ENCODE data around the gene ZBTB48.

The ZBTB48 gene

DNA sequence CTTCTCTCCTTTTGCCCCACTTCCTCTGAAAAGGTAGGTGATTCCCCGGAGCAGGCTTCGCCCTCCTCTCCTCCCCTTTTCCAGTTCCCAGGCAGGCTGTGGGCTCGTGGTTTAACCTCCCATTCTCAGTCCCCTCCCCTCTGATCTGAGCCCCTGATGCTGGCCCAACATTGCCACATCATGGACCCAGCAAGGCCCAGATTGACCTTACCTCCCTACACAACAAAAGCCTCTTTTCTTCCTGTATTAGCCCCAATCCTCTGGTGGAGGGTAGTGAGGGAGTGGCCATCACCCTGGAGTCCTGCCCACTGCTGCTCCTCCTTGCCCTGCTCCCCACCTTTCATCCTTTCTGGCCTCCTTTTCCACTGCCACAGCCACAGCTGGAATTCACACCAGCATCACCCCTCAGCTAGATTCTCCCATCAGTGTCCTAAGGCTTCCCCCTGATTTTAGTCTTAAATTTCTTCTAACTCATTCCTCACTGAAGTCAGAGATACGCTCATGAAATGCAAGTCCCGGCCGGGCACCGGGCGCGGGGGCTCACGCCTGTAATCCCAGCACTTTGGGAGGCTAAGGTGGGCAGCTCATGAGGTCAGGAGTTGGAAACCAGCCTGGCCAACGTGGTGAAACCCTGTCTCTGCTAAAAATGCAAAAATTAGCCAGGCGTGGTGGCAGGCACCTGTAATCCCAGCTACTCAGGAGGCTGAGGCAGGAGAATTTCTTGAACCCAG, 7.0 kb upstream of the ZBTB48 start:
- no peak for DNase-seq (ENCODE audit: low read depth)

DNA sequence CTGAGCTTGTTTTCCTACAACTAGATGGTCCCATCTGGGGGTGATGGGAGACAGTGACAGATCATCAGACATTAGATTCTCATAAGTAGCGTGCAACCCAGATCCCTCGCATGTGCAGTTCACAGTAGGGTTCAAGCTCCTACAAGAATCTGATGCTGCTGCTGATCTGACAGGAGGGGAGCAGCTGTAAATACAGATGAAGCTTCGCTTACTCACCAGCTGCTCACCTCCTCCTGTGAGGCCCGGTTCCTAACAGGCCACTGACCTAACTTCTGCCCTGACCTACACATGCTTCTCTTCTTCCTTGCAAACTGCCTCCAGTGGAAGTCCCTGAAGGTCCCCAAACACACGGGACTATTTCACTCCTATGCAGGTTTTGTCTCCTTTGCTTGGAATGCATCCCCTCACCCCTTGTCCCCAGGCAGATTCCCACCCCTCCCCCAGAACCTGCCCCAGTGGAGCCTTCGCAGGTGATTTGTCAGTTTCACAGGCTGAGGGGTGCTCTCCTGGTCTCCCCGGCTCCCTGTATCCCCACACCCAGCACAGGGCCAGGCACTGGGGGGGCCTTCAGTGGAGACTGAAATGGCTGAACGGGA, 5.7 kb upstream of the ZBTB48 start:
- no peak for DNase-seq (ENCODE audit: low read depth)

DNA sequence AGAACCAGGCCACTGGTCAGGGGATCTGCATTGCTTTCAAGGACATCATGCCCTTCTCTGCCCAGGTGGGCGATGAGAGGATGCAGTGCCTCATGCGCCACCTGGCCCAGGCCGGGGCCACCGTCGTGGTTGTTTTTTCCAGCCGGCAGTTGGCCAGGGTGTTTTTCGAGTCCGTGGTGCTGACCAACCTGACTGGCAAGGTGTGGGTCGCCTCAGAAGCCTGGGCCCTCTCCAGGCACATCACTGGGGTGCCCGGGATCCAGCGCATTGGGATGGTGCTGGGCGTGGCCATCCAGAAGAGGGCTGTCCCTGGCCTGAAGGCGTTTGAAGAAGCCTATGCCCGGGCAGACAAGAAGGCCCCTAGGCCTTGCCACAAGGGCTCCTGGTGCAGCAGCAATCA, 5.0 kb upstream of the ZBTB48 start:
- no peak for DNase-seq (ENCODE audit: low read depth)

DNA sequence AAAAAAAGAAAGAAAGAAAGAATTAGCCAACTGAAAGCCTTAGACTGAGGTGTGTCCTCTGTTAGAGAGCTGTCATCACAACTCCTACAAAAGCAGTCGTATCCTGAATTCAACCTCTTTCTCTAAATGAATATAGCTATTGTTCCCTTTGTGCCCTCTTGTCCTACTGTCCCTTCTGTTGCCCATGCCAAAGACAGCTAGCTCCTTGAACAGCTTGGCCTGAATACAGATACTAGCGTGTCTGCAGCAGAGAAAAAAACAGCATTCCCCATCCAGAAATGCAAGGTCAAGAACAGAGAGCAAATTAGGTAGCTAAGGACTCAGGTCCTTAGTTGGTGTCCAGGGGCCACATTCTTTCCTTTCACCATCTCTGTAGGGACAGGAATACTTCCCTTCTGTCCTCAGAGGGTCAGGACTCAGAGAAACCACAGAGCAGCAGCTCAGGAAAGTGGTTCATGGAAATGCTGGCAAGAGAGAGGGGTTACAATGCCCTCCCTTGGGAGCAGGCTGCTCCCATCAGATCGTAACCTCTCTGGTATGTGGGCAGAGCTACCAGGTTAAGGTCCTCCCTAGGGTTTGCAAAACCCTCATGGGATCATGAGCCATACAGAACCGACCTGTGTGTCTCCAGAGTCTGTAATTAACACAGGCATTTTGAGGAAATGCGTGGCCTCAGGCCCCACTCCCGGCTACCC, 1.8 kb upstream of the ZBTB48 start:
- no peak for DNase-seq (ENCODE audit: low read depth)

DNA sequence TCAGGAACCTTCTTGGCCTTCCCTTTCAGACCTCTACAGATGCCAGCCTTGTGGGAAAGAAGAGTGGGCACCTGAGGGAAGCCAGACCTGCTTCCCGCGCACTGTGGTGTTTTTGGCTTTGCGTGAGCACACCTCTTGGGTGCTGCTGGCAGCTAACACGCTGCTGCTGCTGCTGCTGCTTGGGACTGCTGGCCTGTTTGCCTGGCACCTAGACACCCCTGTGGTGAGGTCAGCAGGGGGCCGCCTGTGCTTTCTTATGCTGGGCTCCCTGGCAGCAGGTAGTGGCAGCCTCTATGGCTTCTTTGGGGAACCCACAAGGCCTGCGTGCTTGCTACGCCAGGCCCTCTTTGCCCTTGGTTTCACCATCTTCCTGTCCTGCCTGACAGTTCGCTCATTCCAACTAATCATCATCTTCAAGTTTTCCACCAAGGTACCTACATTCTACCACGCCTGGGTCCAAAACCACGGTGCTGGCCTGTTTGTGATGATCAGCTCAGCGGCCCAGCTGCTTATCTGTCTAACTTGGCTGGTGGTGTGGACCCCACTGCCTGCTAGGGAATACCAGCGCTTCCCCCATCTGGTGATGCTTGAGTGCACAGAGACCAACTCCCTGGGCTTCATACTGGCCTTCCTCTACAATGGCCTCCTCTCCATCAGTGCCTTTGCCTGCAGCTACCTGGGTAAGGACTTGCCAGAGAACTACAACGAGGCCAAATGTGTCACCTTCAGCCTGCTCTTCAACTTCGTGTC, 995 bp upstream of the ZBTB48 start:
- DNase-seq (ENCODE audit: low read depth) = no peak

DNA sequence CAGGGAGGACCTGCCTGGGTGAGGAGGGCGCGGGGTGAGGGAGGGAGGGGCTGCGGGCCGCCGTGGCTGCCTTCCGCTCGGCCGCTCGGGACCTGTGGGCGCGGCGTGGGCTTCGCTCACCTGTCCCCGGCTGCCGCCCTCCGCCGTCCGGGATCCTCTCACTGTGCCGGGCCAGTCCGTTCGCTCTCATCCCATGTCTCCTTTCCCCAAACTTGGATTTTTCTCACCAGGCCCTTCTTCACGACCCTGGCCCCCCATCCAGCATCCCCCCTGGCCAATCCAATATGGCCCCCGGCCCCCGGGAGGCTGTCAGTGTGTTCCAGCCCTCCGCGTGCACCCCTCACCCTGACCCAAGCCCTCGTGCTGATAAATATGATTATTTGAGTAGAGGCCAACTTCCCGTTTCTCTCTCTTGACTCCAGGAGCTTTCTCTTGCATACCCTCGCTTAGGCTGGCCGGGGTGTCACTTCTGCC, 362 bp downstream of the ZBTB48 start:
- no peak for DNase-seq (ENCODE audit: low read depth)

DNA sequence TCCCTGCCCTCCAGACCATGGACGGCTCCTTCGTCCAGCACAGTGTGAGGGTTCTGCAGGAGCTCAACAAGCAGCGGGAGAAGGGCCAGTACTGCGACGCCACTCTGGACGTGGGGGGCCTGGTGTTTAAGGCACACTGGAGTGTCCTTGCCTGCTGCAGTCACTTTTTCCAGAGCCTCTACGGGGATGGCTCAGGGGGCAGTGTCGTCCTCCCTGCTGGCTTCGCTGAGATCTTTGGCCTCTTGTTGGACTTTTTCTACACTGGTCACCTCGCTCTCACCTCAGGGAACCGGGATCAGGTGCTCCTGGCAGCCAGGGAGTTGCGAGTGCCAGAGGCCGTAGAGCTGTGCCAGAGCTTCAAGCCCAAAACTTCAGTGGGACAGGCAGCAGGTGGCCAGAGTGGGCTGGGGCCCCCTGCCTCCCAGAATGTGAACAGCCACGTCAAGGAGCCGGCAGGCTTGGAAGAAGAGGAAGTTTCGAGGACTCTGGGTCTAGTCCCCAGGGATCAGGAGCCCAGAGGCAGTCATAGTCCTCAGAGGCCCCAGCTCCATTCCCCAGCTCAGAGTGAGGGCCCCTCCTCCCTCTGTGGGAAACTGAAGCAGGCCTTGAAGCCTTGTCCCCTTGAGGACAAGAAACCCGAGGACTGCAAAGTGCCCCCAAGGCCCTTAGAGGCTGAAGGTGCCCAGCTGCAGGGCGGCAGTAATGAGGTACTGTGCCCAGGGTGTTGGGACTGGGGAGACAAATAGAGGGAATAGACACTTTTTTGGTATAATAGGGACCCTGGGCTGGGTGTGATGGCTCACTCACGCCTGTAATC, 1.0 kb downstream of the ZBTB48 start:
- no peak for DNase-seq (ENCODE audit: low read depth)

DNA sequence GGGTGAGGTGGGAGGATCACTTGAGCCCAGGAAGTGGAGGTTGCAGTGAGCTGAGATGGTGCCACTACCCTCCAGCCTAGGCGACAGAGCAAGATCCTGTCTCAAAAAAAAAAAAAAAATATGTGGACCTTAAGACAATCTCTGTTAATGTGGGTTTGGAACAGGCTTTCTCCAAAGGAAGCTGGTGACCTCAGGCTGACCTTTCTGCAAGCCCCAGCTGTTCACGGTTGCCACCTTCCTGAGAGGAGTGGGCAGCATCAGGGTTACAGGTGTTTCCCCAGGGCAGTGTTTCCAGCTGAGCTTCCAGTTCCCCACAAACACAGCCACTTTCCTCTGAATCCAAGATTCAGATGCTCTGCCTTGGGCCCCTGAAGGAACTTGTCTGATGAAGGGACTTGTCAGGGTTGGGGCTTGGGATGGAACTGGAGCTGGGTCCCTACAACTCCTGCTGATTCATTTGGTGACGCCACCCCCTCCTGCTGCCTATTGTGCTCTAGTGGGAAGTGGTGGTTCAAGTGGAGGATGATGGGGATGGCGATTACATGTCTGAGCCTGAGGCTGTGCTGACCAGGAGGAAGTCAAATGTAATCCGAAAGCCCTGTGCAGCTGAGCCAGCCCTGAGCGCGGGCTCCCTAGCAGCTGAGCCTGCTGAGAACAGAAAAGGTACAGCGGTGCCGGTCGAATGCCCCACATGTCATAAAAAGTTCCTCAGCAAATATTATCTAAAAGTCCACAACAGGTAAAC, 1.9 kb downstream of the ZBTB48 start:
- no peak for DNase-seq (ENCODE audit: low read depth)

DNA sequence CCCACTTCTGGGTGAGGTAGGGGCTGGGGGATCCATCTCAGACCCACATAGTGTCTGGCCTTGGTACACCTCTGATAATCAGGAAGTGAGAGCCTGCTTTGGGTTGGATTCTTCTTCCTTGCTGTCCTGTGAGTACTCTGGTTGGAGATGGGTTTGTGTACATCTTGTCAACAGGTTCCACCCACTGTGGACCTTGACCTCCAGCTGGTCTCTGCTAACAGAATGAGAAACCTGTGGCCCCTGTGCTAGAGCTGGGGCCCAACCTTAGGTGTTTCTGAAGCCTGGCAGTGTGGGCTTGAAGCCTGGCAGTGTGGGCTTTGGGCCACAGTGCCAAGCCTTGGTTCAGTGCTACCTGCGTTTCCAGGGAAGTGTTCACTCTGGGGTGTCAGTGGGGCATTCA, 2.6 kb downstream of the ZBTB48 start:
- no peak for DNase-seq (ENCODE audit: low read depth)

DNA sequence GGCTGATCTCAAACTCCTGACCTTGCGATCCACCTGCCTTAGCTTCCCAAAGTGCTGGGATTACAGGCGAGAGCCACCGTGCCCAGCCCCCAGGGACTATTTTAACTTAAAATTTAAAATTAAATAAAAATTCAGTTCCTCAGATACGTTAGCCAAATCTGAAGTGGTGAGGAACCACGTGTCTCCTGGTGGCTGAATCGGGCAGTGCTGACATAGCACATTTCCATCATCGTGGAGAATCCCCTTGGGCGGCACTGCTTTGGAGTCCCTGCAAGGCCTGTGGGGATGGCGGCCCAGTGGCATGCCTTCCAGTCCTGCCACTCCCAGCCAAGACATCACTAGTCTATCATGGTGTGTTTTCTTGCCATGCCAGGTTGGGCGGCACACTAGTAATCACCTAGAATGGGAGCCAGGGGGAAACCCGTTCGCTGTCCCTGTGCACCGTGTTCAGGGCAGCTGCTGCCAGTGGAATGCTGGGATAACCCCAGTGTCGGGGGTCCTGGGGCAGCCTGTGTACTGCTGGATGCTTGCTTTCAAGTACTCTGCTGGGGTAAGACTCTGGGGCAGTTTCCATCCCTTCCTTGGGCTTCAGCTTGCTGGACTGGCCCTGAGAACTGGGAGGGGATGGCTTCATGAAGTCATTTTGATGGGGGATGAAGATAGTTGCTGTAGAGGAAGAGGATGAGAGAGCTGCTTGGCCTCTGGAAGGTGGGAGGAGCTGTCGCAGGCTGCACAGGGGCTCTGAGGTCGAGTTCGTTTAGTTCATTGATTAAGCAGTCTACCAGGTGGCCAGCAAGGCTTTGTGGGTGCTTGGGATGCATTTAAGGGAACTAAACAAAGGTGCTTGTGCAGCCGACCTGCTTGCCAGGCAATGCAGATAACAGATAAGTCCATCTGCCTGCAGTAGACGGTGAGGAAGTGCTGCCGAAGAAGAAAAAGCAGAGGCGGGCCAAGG, 4.6 kb downstream of the ZBTB48 start:
- DNase-seq (ENCODE audit: low read depth) = no peak

DNA sequence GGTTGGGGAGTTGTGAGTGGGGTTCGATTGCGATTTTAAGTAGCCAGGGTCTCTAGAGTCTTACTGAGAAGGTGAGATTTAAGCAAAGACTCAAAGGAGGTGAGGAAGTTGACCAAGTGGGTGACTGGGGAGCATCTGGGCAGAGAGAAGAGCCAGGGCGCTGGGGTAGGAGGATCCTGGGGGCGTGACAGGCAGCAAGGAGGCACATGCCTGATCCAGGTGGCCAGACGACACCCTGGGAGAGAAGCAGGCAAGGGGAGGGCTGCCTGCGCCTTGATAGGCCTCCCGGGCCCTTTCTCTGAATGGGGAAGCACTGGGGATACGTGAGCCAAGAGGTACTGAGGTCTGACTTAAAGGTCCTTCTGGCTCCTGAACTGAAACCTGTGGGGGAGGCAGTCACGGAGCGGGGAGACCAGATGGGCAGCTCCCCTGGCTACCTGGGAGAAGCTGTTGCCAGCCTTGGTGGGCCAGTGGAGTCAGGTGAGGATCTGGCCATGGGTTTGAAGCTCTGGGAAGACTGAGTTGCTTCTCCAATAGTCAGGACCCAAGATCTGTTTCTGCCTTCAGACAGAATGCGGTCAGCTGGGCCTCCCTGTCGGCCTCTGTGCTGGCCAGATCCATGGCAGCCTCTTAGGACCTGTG, 5.4 kb downstream of the ZBTB48 start:
- DNase-seq (ENCODE audit: low read depth) = no peak

DNA sequence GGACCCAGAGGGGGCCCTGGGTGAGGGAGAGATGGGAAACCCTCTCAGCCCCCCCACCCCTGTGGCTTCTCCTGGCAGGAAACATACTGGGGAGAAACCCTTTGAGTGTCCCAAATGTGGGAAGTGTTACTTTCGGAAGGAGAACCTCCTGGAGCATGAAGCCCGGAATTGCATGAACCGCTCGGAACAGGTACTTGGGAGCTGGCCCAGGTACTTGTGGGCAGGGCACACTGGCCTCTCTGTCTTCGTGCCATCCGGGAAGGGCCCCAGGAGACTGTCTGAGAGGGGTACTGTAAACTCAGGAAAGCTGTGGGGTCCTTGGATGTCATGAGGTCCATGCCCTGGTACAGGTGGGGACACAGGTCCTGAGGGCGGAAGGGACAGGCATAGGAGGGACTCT, 6.0 kb downstream of the ZBTB48 start:
- DNase-seq (ENCODE audit: low read depth) = no peak

DNA sequence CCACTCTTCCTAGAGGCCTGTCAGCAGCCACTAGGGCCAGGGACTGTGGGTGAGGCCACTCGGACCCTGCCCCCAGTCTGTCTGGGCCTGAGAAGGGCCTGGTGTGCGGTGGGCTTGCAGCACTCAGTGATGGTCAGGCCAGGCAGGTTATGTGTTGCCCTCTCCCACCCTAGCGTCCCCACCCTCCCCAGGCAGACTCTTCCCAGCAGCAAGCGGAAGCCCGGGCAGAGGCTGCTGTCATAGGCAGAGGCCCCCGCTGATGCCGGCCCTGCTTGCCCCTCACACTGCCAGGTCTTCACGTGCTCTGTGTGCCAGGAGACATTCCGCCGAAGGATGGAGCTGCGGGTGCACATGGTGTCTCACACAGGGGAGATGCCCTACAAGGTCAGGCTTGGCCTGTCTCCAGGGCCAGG, 6.6 kb downstream of the ZBTB48 start:
- no peak for DNase-seq (ENCODE audit: low read depth)

DNA sequence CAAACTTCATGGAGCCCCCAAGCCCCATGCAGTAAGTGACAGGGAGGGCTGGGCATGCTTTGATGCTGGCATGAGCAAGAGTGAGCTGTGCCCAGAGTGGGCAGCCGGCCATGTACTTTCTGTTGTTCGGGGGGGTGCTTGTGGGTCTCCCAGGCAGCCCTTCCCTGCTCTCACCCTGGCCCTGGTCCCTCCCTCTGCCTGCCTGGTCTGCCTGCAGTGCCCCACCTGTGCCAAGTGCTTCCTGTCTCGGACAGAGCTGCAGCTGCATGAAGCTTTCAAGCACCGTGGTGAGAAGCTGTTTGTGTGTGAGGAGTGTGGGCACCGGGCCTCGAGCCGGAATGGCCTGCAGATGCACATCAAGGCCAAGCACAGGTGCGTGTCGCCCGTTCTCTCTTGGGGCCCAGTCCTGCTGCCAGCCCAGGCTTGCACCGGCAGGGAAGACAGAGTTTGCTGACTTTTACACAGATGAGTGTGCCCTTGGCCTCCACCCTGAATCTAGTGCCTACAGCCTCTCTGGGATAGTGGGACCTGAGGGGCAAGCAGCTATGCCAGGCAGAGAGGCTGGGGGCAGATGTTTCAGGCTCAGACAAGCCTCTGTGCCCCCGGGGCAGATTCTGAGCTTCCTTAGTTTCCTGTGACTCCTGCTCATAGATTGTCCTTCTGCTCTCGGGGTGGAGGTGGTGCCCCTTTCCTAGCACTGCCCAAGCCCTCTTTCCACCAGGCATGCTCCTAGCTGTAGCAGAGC, 7.6 kb downstream of the ZBTB48 start:
- no peak for DNase-seq (ENCODE audit: low read depth)

DNA sequence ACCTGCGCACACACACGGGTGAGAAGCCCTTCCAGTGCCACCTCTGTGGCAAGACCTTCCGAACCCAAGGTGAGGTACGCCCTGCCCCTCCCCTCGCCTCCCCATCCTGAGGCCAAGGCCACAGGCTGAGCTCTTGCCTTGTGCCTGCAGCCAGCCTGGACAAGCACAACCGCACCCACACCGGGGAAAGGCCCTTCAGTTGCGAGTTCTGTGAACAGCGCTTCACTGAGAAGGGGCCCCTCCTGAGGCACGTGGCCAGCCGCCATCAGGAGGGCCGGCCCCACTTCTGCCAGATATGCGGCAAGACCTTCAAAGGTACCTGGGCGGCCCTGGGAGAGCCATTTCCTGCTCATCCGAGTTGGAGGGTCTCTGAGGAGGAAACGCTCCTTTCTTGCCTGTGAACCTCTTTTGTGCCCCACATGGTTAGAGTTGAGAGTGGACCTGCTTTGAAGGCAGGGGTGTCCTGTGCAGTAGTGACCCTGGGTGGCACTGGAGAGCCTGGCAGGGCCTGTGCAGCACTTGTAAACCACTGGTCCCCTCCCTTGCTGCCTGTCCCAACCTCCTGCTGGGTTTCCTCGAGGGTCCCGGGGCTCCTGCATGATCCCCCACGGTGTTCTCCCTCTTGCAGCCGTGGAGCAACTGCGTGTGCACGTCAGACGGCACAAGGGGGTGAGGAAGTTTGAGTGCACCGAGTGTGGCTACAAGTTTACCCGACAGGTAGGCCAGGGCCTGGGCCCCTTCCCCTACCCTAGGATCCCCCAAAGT, 8.5 kb downstream of the ZBTB48 start:
- DNase-seq (ENCODE audit: low read depth) = no peak

DNA sequence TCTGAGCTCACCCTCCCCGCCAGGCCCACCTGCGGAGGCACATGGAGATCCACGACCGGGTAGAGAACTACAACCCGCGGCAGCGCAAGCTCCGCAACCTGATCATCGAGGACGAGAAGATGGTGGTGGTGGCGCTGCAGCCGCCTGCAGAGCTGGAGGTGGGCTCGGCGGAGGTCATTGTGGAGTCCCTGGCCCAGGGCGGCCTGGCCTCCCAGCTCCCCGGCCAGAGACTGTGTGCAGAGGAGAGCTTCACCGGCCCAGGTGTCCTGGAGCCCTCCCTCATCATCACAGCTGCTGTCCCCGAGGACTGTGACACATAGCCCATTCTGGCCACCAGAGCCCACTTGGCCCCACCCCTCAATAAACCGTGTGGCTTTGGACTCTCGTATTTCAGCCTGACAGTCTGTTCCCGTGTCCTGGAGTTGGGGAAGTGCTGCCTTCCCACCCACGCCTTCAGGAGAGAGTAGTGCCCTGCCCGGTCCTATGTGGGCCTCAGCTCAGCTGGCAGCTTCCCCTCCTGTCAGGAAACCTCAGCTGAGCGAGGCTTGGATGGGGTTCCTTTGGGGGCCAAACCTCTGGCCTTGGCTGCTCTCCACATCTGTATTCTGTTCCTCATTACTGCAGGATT, 9.2 kb downstream of the ZBTB48 start:
- DNase-seq (ENCODE audit: low read depth) = no peak

DNA sequence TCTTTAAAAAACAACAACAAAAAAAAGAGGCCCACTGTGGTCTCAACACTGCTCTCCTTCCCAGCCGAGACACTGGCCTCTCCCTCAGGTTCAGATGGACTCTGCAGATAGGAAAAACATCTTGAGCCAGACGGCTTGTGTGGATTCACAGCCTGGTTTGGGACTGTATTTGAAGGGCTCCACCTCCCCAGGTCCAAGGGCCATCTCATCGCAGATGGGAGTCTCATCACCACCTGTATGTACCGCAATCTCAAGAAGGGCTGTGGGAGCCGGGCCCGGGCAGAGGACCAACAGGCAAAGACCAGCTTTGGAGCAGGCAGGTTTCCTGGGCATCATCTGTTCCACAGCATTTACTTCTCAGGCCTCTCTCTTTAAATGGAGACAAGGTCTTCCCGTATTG, 10.3 kb downstream of the ZBTB48 start:
- DNase-seq (ENCODE audit: low read depth) = no peak
